Sigmoid colon (tissue), 4 donors: ENCODE measurements around the gene PRUNE2.

Experiments
- CTCF ChIP-seq, 4 experiments: fragments of 450-650 bp in 3 of 4; fragments of 200-600 bp in 1 of 4; IDR thresholded peaks; one replicate each; pipeline ENCODE4 v1.5.1; 2016 to 2019; ENCODE audit warnings: antibody characterized with exemption in 4 of 4, mild to moderate bottlenecking in 3 of 4, moderate library complexity in 2 of 4
- POLR2A ChIP-seq, 2 donors: fragments of 450-650 bp; IDR thresholded peaks; one replicate each; pipeline ENCODE4 v1.6.1; 2016; ENCODE audit warnings: antibody characterized with exemption in 2 of 2, mild to moderate bottlenecking in 2 of 2, moderate library complexity in 2 of 2
- POLR2AphosphoS5 ChIP-seq, 4 donors: sonication (generic); formaldehyde crosslinking; IDR thresholded peaks; one replicate each; pipeline ENCODE4 v1.6.1; 2017; ENCODE audit warnings: antibody characterized with exemption in 4 of 4

DNA sequence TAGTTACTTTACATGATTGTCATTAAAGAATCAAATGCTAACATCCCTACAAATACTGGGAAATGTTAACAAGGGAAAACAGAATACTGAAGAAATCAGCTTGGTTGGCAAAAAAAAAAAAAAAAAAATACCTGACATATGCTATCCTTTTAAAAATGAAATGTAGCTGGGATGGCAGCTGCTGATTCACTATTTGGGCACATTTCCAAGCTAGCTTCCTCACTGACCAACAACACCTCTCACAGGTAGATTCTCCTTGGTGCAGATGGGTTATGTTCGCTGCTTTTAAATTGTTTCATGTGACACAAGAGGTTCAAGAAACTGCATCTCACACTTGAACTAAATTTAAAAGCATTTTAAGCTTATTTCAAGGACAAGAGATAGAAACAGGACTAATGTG is 6.1 kb upstream of the PRUNE2 start:
- TF ChIP-seq POLR2A (IDR thresholded peaks at IDR 0.05) = no peak
- TF ChIP-seq CTCF (IDR thresholded peaks at IDR 0.05) = no peak
- TF ChIP-seq POLR2AphosphoS5 (IDR thresholded peaks at IDR 0.05) = no peak
